ENCODE measurements around the gene EGFR.
A peak's percentile ranks its signal among the peaks of the same experiment; 100 is the strongest.

Gene EGFR

GRCh38 chr7:55018361-55019190 lies at the start of gene EGFR:
EGFR (plus strand) TSS chr7:55019017; CDS start chr7:55019278, 261 bp downstream.
- no peak for DNase-seq

GRCh38 chr7:54969208-54969967 lies 49.4 kb upstream of the EGFR start:
- no peak for DNase-seq

DNA sequence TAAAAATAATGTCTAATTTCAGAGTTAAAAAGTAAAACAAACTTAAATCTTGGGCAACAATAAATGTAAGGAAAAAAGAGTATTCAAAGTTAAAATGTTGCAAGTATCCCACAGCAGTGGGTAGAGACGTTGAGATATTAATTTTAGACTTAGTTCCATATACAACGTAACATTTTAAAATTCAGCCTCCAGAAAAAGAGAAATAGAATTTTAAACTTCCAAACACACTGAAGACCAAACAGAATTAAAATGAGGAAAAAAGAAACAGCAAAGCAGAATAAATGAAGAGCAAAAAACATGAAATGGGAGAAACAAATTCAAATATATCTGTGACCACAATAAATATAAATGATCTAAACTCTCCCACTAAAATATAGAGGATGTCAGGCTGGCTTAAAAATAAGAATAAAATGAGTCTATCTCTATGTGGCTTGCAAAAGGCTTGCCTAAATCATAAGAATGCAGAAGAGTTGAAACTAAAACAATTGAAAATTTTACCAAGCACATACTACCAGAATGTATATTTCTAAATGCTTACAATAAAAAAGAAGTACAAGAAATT lies 46.0 kb upstream of the EGFR start:
- DNase-seq, result no peak

DNA sequence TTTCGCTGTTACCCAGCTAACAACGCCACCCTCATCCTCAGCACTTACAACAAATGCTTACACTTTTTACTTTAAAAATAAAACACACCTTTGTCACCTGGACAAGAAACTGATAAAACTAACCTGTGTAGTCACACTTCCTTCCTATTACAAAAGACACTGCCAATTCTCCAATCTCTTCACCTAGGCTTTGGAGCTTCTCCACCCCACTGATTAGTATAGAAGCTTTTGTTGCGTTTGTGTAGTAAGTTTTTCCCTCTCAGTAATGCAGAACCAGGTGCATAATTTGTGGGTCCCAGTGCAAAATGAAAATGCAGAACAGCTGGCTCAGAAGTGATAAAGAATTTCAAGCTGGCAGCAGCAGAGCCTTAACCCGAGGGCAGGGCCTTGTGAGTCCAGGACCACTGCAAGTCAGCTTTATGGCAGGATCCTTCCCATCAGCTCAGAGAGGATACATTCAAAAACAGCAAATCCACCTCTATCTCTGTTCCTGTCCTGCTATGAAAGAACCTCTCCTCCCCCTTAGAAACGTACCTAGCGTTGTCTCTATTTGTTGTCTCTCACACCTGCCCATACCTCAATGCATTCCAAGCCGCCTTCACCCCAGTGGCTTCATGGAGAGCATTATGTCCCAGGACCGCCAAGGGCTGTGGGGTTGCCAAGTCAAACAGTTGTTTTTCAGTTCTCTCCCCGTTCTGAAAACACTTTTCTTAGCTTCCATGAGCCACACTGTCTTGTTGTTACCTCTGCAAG lies 40.3 kb upstream of the EGFR start:
- DNase-seq, result no peak

DNA sequence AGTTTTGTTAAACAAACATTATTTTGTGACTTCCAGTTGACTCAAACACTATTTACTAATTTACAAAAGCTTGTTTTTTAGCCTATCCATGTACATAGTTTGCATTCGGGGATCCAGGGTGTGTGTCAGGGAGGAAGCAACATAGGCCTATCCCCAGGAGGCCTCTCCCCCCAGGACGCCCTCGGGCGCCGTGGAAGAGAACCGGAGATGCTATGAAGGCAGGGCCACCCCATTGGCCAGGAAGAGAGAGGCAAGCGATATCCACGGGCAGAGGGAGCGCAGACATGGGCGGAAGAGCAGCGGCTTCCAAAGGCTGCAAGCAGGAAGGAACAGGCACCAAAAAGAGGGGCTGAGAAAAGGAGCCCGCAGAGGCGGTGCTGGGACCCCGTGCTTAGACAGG lies 38.3 kb upstream of the EGFR start:
- no peak for DNase-seq

DNA sequence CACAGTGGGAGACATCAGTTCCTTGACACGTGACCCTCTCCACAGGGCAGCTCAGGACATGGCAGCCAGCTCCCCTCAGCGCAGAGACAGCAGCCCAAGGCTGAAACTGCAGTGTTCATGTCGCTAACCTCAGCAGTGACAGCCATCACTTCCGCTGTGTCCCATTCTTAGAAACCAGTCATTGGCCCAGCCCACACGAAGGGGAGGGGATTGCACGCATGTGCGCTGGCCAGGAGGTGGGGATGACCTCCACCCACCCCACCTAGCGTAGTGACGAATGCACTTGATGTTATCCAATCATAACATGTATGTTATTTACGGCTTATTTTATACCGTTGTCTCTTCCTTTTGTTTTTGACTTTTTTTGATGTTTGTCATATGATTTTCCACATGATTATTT lies 36.9 kb upstream of the EGFR start:
- DNase-seq, result no peak

- DNase-seq, result no peak
Observed at GRCh38 chr7:54985426-54986330, 33.1 kb upstream of the EGFR start.

GRCh38 chr7:54986716-54987115 lies 32.1 kb upstream of the EGFR start:
- no peak for DNase-seq

GRCh38 chr7:54987772-54988171 lies 31.0 kb upstream of the EGFR start:
- no peak for DNase-seq

- no peak for DNase-seq
Observed at GRCh38 chr7:54988516-54988915, 30.3 kb upstream of the EGFR start.

DNA sequence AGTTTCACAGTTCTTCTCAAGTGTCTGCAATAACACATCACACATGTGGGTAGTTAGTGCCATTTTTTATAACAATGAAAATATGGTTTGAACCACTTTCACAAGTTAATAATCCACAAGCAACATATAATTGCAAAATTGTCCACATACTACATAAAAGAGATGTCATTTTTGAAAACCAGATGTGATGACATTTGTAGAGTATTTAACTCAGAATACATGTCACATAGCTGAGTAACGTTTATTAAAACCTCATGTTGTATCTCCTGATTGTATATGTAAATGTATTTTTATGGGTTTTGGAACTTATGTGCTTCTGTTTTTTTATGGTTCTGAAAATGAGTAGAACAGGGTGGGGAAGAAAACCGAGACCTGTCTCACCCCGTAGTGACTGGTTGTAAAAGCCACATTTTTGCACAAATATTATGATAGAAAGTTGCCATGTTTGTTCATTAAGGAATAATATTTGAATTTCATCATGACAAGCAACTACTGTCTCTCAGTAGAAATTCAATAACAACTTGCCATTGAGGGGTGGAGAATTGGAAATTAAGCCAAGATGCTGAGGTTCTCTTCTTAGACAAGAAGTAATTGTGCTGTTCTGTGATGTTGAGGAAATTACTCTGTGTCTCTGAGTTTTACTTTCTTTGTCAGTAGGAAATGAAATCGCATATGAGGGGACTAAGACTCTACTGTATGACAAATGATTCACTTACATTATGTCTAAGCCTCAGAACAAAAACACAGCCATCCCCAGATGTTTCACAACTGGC lies 29.2 kb upstream of the EGFR start:
- no peak for DNase-seq

GRCh38 chr7:54991341-54991740 lies 27.5 kb upstream of the EGFR start:
- no peak for DNase-seq

DNA sequence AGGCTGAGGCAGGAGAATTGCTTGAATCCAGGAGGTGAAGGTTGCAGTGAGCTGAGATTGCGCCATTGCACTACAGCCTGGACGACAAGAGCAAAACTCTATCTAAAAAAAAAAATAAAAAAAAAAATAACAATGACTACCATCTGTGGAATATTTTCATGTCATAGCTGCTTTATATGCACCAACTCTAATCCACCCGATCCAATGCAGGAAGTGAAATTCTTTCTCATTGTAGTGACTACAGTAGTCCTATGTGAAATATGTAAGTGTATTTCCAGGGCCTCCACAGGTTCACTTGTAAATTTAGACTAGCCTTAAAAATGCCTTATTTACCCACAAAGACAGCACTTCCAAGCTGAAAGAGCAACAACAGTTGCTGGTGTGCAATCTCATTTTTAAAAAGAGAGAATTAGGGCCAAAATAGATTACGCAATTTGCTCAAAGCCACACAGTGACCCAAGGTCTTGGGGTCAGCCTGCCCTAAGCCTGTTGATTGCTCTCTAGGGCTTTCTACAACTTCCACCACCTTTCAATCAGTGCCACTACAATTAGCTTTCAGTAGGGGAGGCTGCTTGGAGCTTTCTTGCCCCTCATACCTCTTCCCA lies 25.8 kb upstream of the EGFR start:
- DNase-seq, result no peak

DNA sequence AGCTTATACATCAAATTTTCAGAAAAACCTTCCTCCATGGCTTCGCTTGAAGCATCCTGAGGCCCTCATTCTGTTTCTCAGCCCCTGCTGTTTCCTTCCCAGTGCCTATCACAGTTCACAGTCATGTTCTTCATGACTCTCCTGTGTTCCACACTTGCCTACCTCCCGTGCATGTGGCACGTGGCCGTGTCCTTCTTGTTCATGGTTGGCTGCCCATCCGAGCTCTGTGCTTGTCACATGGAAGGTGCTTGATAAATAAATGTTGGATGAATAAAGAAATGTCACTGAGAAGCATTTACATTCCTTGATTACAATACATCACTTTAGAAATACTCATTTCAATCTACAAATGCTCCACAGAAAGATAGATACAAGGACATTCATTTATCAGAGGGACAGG lies 23.7 kb upstream of the EGFR start:
- DNase-seq, result no peak

- DNase-seq, result peak in 1 of 2 experiments; percentile 7
Observed at GRCh38 chr7:54995610-54996363, 23.0 kb upstream of the EGFR start.

DNA sequence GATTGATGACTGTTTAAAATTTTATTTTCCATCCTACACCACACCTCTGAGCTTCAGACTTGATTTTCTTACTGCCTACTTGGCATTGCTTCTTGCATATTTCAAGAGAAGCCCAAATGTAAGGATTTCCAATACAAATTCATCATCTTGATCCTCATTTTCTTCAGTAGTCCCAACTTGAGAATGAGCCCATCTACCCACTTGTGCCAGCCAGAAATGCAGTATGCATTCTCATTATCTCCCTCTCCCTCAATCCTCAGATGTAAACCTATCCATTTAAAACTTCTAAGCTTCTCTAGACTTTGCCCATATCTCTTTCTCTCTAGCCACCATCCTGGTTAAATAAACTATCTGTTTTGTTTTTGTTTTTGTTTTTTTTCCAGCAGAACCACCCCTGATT lies 22.4 kb upstream of the EGFR start:
- no peak for DNase-seq

DNA sequence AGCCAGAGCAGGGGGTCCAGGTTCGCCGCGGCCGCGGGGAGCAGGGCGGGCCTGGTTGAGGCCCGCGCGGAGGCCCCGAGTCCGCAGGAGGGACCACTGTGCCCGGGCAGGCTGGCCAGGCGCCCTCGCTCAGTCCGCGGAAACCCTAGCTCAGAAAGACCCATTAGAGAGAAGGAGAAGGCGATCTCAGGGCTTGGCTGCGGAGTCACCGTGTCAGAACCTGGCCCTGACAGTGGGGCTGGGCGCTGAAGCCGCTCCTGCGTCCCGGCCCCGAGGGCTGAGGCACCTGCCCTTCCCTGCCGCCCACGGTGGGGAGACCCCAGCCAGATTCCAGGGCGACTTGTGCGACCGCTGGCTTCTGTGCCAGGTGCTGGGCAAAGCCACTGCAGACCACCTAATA lies 14.2 kb upstream of the EGFR start:
- no peak for DNase-seq

DNA sequence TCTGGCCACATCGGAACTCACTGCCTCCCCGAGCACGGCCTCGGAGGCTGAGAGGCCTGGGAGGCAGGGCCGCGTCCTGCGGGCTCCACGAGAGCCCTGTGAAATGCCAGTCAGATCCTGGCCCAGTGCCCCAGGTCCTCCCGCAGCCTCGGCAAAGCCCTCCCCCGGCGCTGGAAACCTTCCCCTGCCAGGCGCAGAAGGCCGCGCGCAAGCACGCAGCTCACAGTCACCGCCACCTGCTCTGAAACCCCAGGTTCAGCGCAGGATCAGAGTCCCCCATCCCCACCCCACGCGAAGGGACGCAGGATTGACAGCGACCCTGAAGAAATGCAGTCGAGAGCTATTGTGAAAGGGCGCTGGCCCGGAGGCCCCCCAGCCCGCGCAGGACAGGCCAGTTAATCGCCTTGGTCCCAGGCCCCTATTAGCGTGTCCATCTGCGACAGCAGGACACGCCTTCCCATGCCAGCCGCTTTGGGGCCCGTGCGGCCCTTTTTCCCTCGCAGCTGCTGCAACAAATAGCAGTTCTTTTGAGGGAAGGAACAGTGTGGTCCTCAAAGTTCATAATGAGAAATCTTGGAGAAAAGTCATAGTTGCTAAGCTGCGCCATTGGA lies 13.5 kb upstream of the EGFR start:
- no peak for DNase-seq

- no peak for DNase-seq
Observed at GRCh38 chr7:55006499-55006898, 12.3 kb upstream of the EGFR start.

DNA sequence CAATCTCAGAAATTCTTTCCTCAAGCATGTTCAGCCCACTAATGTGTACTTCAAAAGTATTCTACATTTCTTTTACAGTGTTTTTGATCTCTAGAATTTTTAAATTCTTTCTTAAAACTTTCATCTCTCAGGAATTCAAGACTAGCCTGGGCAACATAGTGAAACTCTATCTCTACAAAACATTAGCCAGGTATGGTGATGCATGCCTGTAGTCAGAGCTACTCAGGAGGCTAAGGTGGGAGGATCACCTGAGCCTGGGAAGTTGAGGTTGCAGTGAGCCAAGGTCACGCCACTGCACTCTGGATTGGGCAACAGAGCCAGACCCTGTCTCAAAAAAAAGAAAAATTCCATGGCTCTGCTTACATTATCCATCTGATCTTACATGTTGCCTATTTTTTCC lies 5.0 kb upstream of the EGFR start:
- no peak for DNase-seq
